Measurements from ENCODE around the gene NIPBL.
"Not testable (repeated sequence)": the region's sequence is repeated elsewhere in the genome, so short reads cannot be mapped to it uniquely, and the experiment has no call there.

NIPBL gene

GRCh38 chr5:37034955-37035354, 158.4 kb downstream of the NIPBL start:
- DNase-seq (ENCODE audit: low read depth in 2 of 2) = no peak

- no peak for DNase-seq (ENCODE audit: low read depth in 2 of 2)
Measured at GRCh38 chr5:37037840-37038239, 161.3 kb downstream of the NIPBL start.

GRCh38 chr5:37039824-37040223, 163.3 kb downstream of the NIPBL start:
- DNase-seq (ENCODE audit: low read depth in 2 of 2) = no peak

GRCh38 chr5:37043693-37044092, 167.1 kb downstream of the NIPBL start:
- no peak for DNase-seq (ENCODE audit: low read depth in 2 of 2)

DNA sequence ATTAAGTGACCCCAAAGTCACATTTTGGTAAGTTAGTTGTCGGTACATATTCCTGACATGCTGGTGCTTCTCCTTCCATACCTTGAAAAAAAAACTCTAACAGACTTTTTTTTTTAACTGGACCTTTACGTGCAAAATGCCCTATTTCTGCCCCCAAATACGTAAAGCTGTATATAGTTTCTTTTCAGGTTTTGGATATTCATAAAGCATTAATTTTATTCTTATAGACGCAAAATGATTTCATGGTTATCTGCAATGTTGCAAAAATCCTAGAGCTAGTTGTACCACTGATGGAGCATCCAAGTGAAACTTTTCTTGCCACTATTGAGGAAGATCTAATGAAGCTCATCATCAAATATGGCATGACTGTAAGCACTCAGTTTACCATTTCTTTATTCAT, 167.6 kb downstream of the NIPBL start:
- DNase-seq (ENCODE audit: low read depth in 2 of 2) = no peak

DNA sequence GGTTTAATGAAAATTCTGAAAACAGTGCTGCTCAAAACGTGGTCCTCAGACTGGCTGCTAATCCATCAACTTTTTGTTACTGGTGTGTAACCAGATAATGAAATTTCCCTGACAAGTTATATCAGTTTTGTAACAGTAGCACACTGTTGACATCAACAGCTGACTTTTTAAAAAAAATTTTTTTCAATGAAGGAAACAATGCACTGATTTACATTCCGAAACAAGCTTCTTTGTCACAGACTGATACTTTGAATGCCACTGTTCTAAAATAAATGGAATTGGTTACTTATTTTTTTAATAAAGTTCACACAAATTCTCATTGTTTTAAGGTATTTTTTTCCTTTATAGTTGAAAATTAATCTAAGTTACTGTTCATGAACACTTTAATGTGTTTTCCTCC, 169.1 kb downstream of the NIPBL start:
- DNase-seq (ENCODE audit: low read depth in 2 of 2) = no peak

- no peak for DNase-seq (ENCODE audit: low read depth in 2 of 2)
Measured at GRCh38 chr5:37047947-37048346, 171.4 kb downstream of the NIPBL start.

DNA sequence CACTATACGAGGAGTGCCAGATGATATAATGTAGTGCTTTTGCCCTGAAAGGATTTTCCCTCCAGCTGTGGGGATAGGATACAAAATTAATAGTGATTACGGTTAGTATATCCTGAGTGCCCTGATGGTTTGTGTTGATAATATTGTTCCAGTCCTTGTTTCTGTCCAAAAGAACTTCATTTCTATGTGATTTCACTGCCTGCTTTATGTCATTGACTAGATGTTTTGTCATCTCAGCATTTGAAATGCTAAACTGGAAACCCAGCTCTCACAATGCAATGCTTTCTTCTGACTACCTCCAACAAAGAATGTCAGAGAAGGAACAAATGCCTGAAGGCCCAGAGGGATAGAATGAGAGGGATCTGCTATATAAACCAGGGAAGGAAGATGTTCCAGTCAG, 177.8 kb downstream of the NIPBL start:
- DNase-seq (ENCODE audit: low read depth in 2 of 2) = no peak

DNA sequence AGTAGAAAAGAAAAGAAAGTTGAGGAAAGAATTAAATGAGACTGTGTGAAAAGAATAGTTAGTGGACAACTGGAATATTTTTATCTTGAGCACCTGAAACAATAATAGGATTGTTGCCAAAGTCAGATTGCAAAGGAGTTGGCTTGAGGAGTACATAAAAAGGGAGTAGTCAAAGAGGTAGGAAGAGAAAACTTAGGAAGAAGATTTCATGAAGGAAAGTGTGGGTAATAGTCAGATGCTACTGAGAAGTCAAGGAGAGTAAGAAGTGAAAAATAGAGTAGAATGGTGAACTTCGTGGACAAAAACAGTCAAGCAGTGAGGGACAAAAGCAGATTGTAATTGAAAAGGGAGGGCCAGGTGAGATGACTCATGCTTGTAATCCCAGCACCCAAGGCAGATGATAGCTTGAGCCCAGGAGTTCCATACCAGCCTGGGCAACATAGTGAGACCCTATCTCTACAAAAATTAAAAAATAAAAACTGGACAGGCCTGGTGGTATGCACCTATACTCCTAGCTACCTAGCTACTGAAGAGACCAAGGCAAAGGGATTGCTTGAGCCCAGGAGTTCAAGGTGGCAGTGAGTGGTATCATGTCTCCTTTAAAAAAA, 178.9 kb downstream of the NIPBL start:
- DNase-seq (ENCODE audit: low read depth in 2 of 2) = no peak

GRCh38 chr5:37056762-37057161, 180.2 kb downstream of the NIPBL start:
- no peak for DNase-seq (ENCODE audit: low read depth in 2 of 2)

DNA sequence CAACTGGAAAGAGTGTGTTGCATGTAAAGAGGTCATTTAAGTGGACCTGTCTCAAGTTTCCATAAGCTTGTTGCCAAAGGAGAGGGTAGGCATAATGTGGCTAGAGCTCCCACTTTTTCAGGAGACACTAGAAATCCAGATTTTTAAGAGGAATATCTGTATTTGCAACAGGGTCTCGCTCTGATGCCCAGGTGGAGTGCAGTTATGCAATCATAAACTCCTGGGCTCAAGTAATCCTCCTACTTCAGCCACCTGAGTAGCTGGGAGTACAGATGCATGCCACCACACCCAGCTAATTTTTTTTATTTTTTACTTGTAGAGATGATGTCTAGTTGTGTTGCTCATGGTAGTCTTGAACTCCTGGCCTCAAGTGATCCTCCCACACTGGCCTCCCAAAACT, 183.5 kb downstream of the NIPBL start:
- no peak for DNase-seq (ENCODE audit: low read depth in 2 of 2)

- no peak for DNase-seq (ENCODE audit: low read depth in 2 of 2)
Measured at GRCh38 chr5:37063739-37064138, 187.2 kb downstream of the NIPBL start.

DNA sequence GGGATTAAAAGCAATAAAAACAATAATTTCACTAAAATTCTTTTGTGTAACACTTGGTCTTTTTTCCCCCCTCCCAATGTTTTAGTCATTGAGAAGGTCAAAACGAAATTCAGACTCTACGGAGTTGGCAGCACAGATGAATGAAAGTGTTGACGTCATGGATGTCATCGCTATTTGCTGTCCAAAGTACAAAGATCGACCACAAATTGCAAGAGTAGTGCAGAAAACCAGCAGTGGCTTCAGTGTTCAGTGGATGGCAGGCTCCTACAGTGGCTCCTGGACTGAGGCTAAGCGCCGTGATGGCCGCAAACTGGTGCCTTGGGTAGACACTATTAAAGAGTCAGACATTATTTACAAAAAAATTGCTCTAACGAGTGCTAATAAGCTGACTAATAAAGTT, 187.9 kb downstream of the NIPBL start:
- DNase-seq (ENCODE audit: low read depth in 2 of 2) = no peak

- DNase-seq (ENCODE audit: low read depth in 2 of 2) = no peak
Measured at GRCh38 chr5:37071487-37071886, 194.9 kb downstream of the NIPBL start.

- DNase-seq (ENCODE audit: low read depth in 2 of 2) = no peak
Measured at GRCh38 chr5:37071901-37072581, 195.5 kb downstream of the NIPBL start.

- DNase-seq (ENCODE audit: low read depth in 2 of 2) = no peak
Measured at GRCh38 chr5:37075399-37075950, 198.9 kb downstream of the NIPBL start.

GRCh38 chr5:37077146-37077545, 200.6 kb downstream of the NIPBL start:
- DNase-seq (ENCODE audit: low read depth in 2 of 2) = no peak

GRCh38 chr5:37080697-37081096, 204.1 kb downstream of the NIPBL start:
- DNase-seq (ENCODE audit: low read depth in 2 of 2) = no peak

GRCh38 chr5:37082977-37083376, 206.4 kb downstream of the NIPBL start:
- not testable (repeated sequence) for DNase-seq (ENCODE audit: low read depth in 2 of 2)

GRCh38 chr5:37086026-37086425, 209.5 kb downstream of the NIPBL start:
- DNase-seq (ENCODE audit: low read depth in 2 of 2) = not testable (repeated sequence)

DNA sequence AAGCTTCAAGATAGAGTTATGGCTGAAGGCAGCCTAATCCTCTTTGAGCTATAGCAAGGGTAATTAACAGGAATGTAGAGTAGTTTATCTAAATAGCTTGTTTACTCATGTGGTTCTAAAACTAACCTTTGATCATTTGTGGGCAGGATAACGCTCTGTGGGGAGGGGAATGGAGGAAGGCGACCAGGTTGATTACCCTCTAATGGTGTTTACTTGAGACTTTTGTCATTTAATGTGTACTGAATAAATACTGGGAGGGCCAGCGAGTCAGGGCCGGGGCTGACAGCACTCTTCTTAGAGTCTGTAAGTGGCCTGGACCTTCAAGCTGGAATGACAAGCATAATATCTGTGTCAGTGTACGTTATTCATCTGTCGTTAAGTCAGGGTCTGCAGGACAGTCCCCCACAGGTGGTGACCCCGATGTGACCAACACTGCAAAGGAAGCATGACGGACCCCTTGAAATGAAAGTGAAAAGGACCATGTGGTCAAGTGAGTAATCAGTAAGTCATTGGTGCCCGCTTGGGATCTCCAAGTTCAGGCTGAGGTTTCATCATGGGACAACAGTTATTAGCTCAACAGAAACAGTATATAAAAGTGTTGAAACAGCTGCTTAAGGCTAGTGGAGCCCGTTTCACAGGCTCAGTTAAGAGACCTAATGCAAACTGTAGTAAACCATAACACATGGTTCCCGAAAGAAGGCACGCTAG, 210.1 kb downstream of the NIPBL start:
- no peak for DNase-seq (ENCODE audit: low read depth in 2 of 2)

DNA sequence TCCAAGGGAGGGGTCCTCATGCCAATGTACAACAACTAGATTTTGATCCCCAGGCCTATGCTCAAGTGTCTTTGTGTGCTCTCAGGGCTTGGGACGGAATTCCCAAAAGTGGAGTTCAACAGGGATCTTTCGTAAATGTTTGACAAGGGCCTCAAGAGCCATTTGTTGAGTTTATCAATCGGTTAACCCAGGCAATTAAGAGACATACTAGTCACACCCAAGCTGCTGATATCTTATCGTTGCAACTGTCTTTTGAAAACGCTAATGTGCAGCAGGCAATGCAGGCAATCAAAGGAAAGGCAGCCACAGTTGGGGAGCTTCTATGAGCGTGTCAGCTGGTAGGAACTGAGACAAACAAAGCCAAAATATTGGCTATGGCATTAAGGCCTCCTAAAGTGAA, 211.4 kb downstream of the NIPBL start:
- no peak for DNase-seq (ENCODE audit: low read depth in 2 of 2)
